IMR-90 (cell line): Measurements from ENCODE around the gene TMIGD1. TPM values are rescaled to one million over a fixed set of nuclear protein-coding genes. Genes with fewer than 3 reads are reported as not detected.

Experiments used
- ATAC-seq: fragments of 200-7000 bp; cut with Tn5 transposase; 2 replicates; pipeline ENCODE4 v1.9.1; 2020; ENCODE audit warnings: low read depth, mild to moderate bottlenecking, moderate library complexity
- BruUV-seq: library from RNA; stranded (reverse); fragments of 400-500 nt; replicated peaks from 2 replicates; lab custom pipeline; 2021; lab: Mats Ljungman, UMichigan
- CTCF ChIA-PET: fragments of 300-600 bp; formaldehyde crosslinking; extraction: SDS; loops from one replicate; lab custom pipeline; 2021; ENCODE audit warnings: antibody characterized with exemption; lab: Yijun Ruan, JAX
- POLR2A ChIA-PET: fragments of 300-600 bp; sonication (Branson Sonifier 250); formaldehyde crosslinking; loops from one replicate; lab custom pipeline; 2022; ENCODE audit warnings: antibody characterized with exemption; ENCODE audit not compliant: unreplicated experiment; lab: Charles Lee
- DNase-seq: peaks from one replicate; pipeline ENCODE4 v3.0.0; 2013
- H2AFZ ChIP-seq: replicated peaks from 2 replicates; pipeline ENCODE3; 2013; ENCODE audit warnings: low read length, mild to moderate bottlenecking; ENCODE audit not compliant: poor library complexity
- H2AK5ac ChIP-seq: 2 replicates; pipeline ENCODE4 v1.6.1; 2013; ENCODE audit warnings: low read depth, low read length, inconsistent platforms
- H2AK9ac ChIP-seq: replicated peaks from 2 replicates; pipeline ENCODE3; 2013; ENCODE audit warnings: mild to moderate bottlenecking, low read depth, low read length, moderate library complexity; ENCODE audit not compliant: poor library complexity
- H2BK120ac ChIP-seq: 2 replicates; pipeline ENCODE4 v1.6.1; 2013; ENCODE audit warnings: low read depth, low read length, inconsistent platforms
- H2BK15ac ChIP-seq: 3 replicates; pipeline ENCODE4 v1.6.1; 2013; ENCODE audit warnings: low read depth, low read length, inconsistent platforms
- H2BK20ac ChIP-seq: 2 replicates; pipeline ENCODE4 v1.6.1; 2013; ENCODE audit warnings: low read depth, mild to moderate bottlenecking, inconsistent platforms, low read length, moderate library complexity
- H2BK5ac ChIP-seq: 2 replicates; pipeline ENCODE4 v1.6.1; 2013; ENCODE audit warnings: mild to moderate bottlenecking, low read depth, low read length, inconsistent platforms; ENCODE audit not compliant: poor library complexity, severe bottlenecking
- H3K14ac ChIP-seq: replicated peaks from 2 replicates; pipeline ENCODE4 v1.6.1; 2013; ENCODE audit warnings: low read depth, low read length, inconsistent platforms
- H3K18ac ChIP-seq: 2 replicates; pipeline ENCODE4 v1.6.1; 2013; ENCODE audit warnings: low read depth, low read length, control low read depth
- H3K23ac ChIP-seq: 2 replicates; pipeline ENCODE4 v1.6.1; 2013; ENCODE audit warnings: low read depth, low read length, inconsistent platforms
- H3K27ac ChIP-seq: 2 replicates; pipeline ENCODE4 v1.5.1; 2013; ENCODE audit warnings: mild to moderate bottlenecking, control low read depth, low read length; ENCODE audit not compliant: insufficient read depth
- H3K27me3 ChIP-seq: 2 replicates; pipeline ENCODE4 v1.6.1; 2013; ENCODE audit warnings: low read length; ENCODE audit not compliant: control insufficient read depth, insufficient read depth
- H3K36me3 ChIP-seq: 2 replicates; pipeline ENCODE4 v1.6.1; 2013; ENCODE audit warnings: low read length, mixed read lengths; ENCODE audit not compliant: control insufficient read depth, insufficient read depth
- H3K4ac ChIP-seq: 2 replicates; pipeline ENCODE4 v1.6.1; 2013; ENCODE audit warnings: low read depth, low read length, inconsistent platforms
- H3K4me1 ChIP-seq: 2 replicates; pipeline ENCODE4 v1.6.1; 2013; ENCODE audit warnings: low read length, mixed read lengths; ENCODE audit not compliant: control insufficient read depth, insufficient read depth
- H3K4me2 ChIP-seq: 2 replicates; pipeline ENCODE4 v1.6.1; 2013; ENCODE audit warnings: low read depth, mild to moderate bottlenecking, control low read depth, low read length, moderate library complexity
- H3K4me3 ChIP-seq: 2 replicates; pipeline ENCODE4 v1.5.1; 2013; ENCODE audit warnings: low read depth, mild to moderate bottlenecking, control low read depth, low read length, moderate library complexity; ENCODE audit not compliant: insufficient read depth
- H3K56ac ChIP-seq: 2 replicates; pipeline ENCODE4 v1.6.1; 2013; ENCODE audit warnings: low read length, inconsistent platforms; ENCODE audit not compliant: insufficient read depth; ENCODE audit errors: extremely low read depth
- H3K79me1 ChIP-seq, 2 experiments: 2 replicates each; pipeline ENCODE4 v1.6.1; 2013; ENCODE audit warnings: low read length in 2 of 2, inconsistent platforms in 1 of 2, low read depth in 1 of 2
- H3K9ac ChIP-seq: 2 replicates; pipeline ENCODE4 v1.6.1; 2013; ENCODE audit warnings: low read depth, low read length, control low read depth
- H3K9me1 ChIP-seq: 2 replicates; pipeline ENCODE4 v1.6.1; 2013; ENCODE audit warnings: low read length, inconsistent platforms; ENCODE audit not compliant: insufficient read depth
- H3K9me3 ChIP-seq: 2 replicates; pipeline ENCODE4 v1.6.1; 2013; ENCODE audit warnings: low read length; ENCODE audit not compliant: control insufficient read depth, insufficient read depth
- H4K20me1 ChIP-seq: 2 replicates; pipeline ENCODE4 v1.6.1; 2013; ENCODE audit warnings: low read length, inconsistent platforms; ENCODE audit not compliant: insufficient read depth
- H4K5ac ChIP-seq: 2 replicates; pipeline ENCODE4 v1.6.1; 2013; ENCODE audit warnings: mild to moderate bottlenecking, low read depth, low read length, control low read depth
- H4K8ac ChIP-seq, 2 experiments: 2 replicates each; pipeline ENCODE4 v1.6.1; 2013; ENCODE audit warnings: low read depth in 2 of 2, low read length in 2 of 2, control low read depth in 1 of 2, inconsistent platforms in 1 of 2
- H4K91ac ChIP-seq: 2 replicates; pipeline ENCODE4 v1.6.1; 2013; ENCODE audit warnings: low read depth, low read length, inconsistent platforms; ENCODE audit not compliant: insufficient read depth
- BHLHE40 ChIP-seq: fragments of 150-350 bp; IDR thresholded peaks from 2 replicates; pipeline ENCODE4 v1.6.1; 2016; ENCODE audit warnings: mild to moderate bottlenecking, low read depth, low read length
- RCOR1 ChIP-seq: IDR thresholded peaks from 2 replicates; pipeline ENCODE4 v1.6.1; 2012; ENCODE audit warnings: mild to moderate bottlenecking, low read length, improper control_type of control experiment; ENCODE audit not compliant: insufficient replicate concordance
- WGBS, 2 experiments: methylation state at CpG; one replicate each; pipeline versions ENCODE4 v1.1.5 to v1.1.7; 2013; ENCODE audit warnings: missing lambda C conversion rate in 2 of 2; ENCODE audit not compliant: insufficient read length in 1 of 2; ENCODE audit errors: extremely low coverage in 2 of 2; 5-methylcytosine and 5-hydroxymethylcytosine counted together
- dilution Hi-C: fragments of 300-500 bp; cut with HindIII; formaldehyde crosslinking; loops from one replicate; pipeline ENCODE4 v1.14.3; 2018; ENCODE audit warnings: low sequenced_read_pairs; ENCODE audit not compliant: unreplicated experiment
- in situ Hi-C: fragments of 300-500 bp; cut with MboI; formaldehyde crosslinking; loops from 3 replicates; pipeline ENCODE4 v1.14.3; 2019; ENCODE audit warnings: low sequenced_read_pairs, inconsistent platforms, mixed read lengths
- intact Hi-C: fragments of 100-400 bp; cut with micrococcal nuclease; formaldehyde crosslinking; loops from 2 replicates; pipeline ENCODE4 v1.10.0; 2022
- polyA plus RNA-seq, 3 experiments: library from polyadenylated mRNA; depleted of rRNA; stranded (reverse); fragments of >200 nt; gene quantifications; 2 replicates each; pipeline ENCODE4 v1.2.3, GENCODE V29; 2012; ENCODE audit warnings: low replicate concordance in 1 of 3
- total RNA-seq: library from RNA; depleted of rRNA; stranded (reverse); fragments of >200 nt; gene quantifications from 2 replicates; pipeline ENCODE4 v1.2.3, GENCODE V29; 2012

TMIGD1 gene
- total and polyA plus RNA-seq, 2 of the 4 experiments (the other 2 are of a cell fraction): not detected

DNA sequence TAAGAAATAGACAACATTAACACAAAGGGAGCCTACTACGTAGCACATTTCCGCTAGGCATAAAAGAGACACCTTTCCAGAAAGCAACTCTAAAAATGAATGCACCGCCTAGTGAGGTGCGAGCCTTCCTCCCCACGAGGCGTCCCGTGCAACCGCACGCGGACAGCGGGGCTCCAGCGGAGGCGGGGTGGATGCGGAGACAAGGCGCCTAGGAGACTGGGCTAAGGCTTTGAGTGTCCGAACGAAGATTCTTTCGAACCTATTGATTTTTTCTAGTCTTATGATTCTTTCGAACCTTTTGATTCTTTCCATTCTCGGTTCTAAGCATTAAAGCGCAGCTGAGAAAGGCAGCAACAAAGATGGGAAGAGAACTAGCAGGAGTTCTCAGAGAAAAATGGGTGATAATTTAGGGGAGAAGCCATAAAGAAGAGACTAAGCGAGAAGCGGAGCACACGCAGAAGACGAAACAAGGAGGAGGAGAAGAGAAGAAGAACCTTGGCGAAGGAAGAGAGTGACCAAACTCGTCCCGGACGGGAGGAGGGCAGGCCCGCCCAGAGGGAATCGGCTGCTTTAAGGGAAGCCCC is 44.5 kb upstream of the TMIGD1 start:
- Histone ChIP-seq H3K4ac (peak overlapping the region; percentile 84), H2AK9ac (peak overlapping the region; percentile 71), H3K4me3 (peak overlapping the region; percentile 49), H3K79me1 (peaks cover 8 to 30% of the 10 kb centered on the region in 2 experiments), H4K8ac (peak overlapping the region; percentile 32 to 89), H2BK20ac (peak overlapping the region; percentile 76; the same call in 1 of the 2 replicates), H3K9me1 (peaks cover 10% of the 10 kb centered on the region), H3K9me3 (no peaks in the 10 kb centered on the region), H3K4me2 (peak overlapping the region; percentile 92), H3K14ac (peak overlapping the region; percentile 99), H3K9ac (peak overlapping the region; percentile 77), H2AK5ac (peak overlapping the region; percentile 33), H2BK15ac (peak overlapping the region; percentile 45; the same call in 2 of the 3 replicates), H3K4me1 (peaks cover 15% of the 10 kb centered on the region), H2BK5ac (peak overlapping the region; percentile 77), H2BK120ac (peak overlapping the region; percentile 92), H3K56ac (peak overlapping the region; percentile 81), H4K20me1 (peaks cover 20% of the 10 kb centered on the region; the same call in 1 of the 2 replicates), H3K36me3 (no peaks in the 10 kb centered on the region), H3K18ac (peak overlapping the region; percentile 88), H3K27me3 (no peaks in the 10 kb centered on the region), H2AFZ (peak overlapping the region; percentile 85), H4K91ac (peak overlapping the region; percentile 29), H3K27ac (peak overlapping the region; percentile 28), H3K23ac (peak overlapping the region; percentile 87), H4K5ac (peak overlapping the region; percentile 78)
- ATAC-seq: no peak
- in situ Hi-C loops: no loop called here
- BruUV-seq: no TSS peak
- WGBS, 2 experiments: 23% methylated on average over 18 of the region's 31 CpGs; no CpG with 5 or more reads in 1 of the 2 experiments
- dilution Hi-C loops: no loop called here
- TF ChIP-seq RCOR1 (no peak), BHLHE40 (peak; percentile 68)
- peak; percentile 11 for DNase-seq
- intact Hi-C loops: loop anchor here (5.0 kb wide), 1 partner anchor 86 kb away; the partner anchor contains the start of gene BLMH
- CTCF ChIA-PET: interaction anchor here (0.6 kb wide), 1 partner anchor 23 kb away, joined by 6 read pairs; no protein-coding TSS in a partner anchor
- POLR2A ChIA-PET: no interaction called here
